Sciatic nerve (tissue), 2 donors: Measurements from ENCODE around the gene SAA2. TPM values are rescaled to one million over a fixed set of nuclear protein-coding genes. Genes with fewer than 3 reads are reported as not detected.
"Not testable (repeated sequence)": the region's sequence is repeated elsewhere in the genome, so short reads cannot be mapped to it uniquely, and the experiment has no call there.

Source experiments
- ATAC-seq: fragments of 200-7000 bp; cut with Tn5 transposase; one replicate; pipeline ENCODE4 v1.9.1; 2020; ENCODE audit warnings: mild to moderate bottlenecking, moderate library complexity
- DNase-seq: peaks from one replicate; pipeline ENCODE4 v3.0.0-alpha.2; 2020; ENCODE audit warnings: low spot score
- intact Hi-C: fragments of 100-400 bp; cut with DNase I; formaldehyde crosslinking; loops from one replicate; pipeline ENCODE4 v1.14.2; 2022
- total RNA-seq: library from RNA; stranded (reverse); fragmentation: NEBNext Ultra II Directional; extraction: Animal tissue kit (Norgen Biotek cat#: 25700); gene quantifications from one replicate; pipeline ENCODE4 v1.2.1, GENCODE V29; 2021
- donor health status: DM: no; HTN: no; CAD: no.
- donor health status: DM: no; HTN: no; CAD: no.

Gene SAA2
- total RNA-seq, 1 donor from 2014 or later, result 2.6 TPM

DNA sequence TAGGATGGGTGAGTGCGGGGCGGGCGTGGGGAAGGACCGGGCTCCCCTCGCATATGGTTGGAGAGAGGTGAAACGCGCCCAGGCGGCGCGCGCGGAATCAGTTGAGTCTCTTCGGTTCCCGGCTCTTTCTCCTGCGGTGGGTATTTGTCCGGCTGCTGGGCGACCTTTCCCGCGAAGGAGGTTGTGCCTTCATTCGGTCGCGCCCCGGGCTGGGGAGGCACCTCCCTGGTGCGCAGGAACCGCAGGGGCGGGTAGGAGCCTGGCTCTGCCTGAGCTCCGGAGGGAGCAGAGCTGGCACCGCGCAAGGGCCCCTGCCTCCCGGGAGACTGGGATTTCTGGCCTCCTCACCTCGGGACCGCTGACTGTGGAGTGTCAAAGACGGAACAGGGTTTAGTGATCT is 39.4 kb downstream of the SAA2 start:
- no peak for ATAC-seq
- no peak for DNase-seq
- intact Hi-C loops, result no loop called here

- no peak for DNase-seq
- no peak for ATAC-seq
- intact Hi-C loops, result no loop called here
Measured at GRCh38 chr11:18204771-18205170, 43.7 kb downstream of the SAA2 start.

DNA sequence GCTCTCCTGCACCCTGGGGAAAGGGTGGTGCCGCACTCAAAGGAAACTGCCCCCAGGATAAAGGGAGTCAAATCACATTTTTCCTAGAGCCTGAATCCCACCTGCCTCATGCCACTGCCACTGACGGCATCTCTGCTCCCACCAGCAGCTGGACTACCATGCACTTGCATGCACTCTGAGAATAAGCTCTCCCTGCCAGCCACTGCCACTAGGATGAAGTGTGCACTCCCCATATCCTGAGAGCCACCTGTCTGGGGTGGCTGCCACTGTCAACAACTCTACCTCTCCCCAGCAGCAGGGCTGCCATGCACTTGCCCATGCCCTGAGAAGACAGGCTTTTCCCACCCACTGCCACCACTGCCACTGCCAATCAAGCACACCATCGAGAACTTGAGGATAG is 44.2 kb downstream of the SAA2 start:
- no peak for DNase-seq
- intact Hi-C loops, result no loop called here
- no peak for ATAC-seq

DNA sequence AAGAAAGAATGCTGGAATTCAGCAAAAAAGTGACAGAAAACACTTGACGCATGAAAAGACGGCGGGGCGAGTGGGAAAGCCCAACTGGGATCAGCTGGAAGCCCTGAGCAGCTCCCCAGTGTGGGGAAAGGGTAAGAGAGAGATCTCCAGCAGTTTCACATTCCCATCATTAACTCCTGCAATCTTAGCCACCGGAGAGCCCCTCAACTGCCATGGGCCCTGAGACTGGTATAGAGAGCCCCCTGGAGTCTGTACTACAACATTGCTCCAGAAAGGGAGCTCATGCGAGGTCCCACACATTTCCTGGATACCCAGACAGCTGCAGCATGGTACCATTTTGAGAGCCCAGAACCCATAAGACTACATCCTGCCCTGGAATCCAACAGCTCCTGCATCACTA is 44.7 kb downstream of the SAA2 start:
- ATAC-seq (no peak), DNase-seq (no peak)
- intact Hi-C loops, result no loop called here

DNA sequence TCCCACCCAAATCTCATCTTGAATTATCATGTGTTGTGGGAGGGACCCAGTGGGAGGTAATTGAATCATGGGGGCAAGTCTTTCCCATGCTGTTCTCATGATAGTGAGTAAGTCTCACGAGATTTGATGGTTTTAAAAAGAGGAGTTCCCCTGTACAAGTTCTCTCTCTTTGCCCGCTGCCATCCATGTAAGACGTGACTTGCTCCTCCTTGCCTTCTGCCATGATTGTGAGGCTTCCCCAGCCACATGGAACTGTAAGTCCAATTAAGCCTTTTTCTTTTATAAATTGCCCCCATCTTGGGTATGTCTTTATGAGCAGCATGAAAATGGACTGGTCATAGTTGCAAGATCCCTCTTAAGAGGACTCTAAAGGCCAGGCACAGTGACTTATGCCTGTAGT is 50.7 kb downstream of the SAA2 start:
- ATAC-seq, DNase-seq, intact Hi-C loops: not testable (repeated sequence)

- intact Hi-C loops, result no loop called here
- DNase-seq (no peak), ATAC-seq (no peak)
Measured at GRCh38 chr11:18196532-18196931, 51.9 kb downstream of the SAA2 start.

Other genes starting within 250 kb of the SAA2 start
- gene SERGEF, start 235.6 kb downstream of the SAA2 start, total RNA-seq, result 44.1 TPM
- gene TPH1, start 202.4 kb downstream of the SAA2 start, total RNA-seq, result 0.89 TPM
- gene SAAL1, start 142.6 kb downstream of the SAA2 start, total RNA-seq, result 14.3 TPM
- not detected for gene MRGPRX3, start 116.1 kb downstream of the SAA2 start, total RNA-seq
- gene MRGPRX4, start 75.8 kb downstream of the SAA2 start, total RNA-seq, result not detected
- not detected for gene SAA4, start 11.9 kb downstream of the SAA2 start, total RNA-seq
- gene SAA1, start 17.6 kb upstream of the SAA2 start, total RNA-seq, result 11.6 TPM
- gene HPS5, start 73.5 kb upstream of the SAA2 start, total RNA-seq, result 44.5 TPM
- gene GTF2H1, start 73.9 kb upstream of the SAA2 start, total RNA-seq, result 53.5 TPM
- 303 TPM for gene LDHA, start 145.9 kb upstream of the SAA2 start, total RNA-seq
- 0.80 TPM for gene LDHC, start 163.7 kb upstream of the SAA2 start, total RNA-seq
- gene LDHAL6A, start 207.2 kb upstream of the SAA2 start, total RNA-seq, result not detected